ENCODE data around the gene PCDH15.

- no peak for TF ChIP-seq EZH2 (IDR thresholded peaks at IDR 0.05; ENCODE audit: insufficient read depth, poor library complexity, severe bottlenecking)
- no peak for TF ChIP-seq EZH2phosphoT487 (IDR thresholded peaks at IDR 0.05; ENCODE audit: insufficient read depth, low read depth)
Observed at GRCh38 chr10:53886325-53887300, 914.4 kb downstream of the PCDH15 start.
